Skin epidermis (tissue), 12 donors: Measurements from ENCODE around the gene MARVELD3.
"Not testable (repeated sequence)": the region's sequence is repeated elsewhere in the genome, so short reads cannot be mapped to it uniquely, and the experiment has no call there.

ENCODE experiments used
- H3K27ac ChIP-seq, 21 experiments: fragments of 200-600 bp; sonication (generic) in 11 of 21; one replicate each; pipeline ENCODE4 v1.5.0; 2020; ENCODE audit warnings: mild to moderate bottlenecking in 3 of 21, inconsistent platforms in 2 of 21, moderate library complexity in 2 of 21
- H3K4me3 ChIP-seq, 7 experiments: fragments of 200-600 bp; sonication (generic) in 2 of 7; one replicate each; pipeline ENCODE4 v1.5.0; 2020; ENCODE audit warnings: inconsistent platforms in 2 of 7, mild to moderate bottlenecking in 2 of 7, moderate library complexity in 1 of 7

The MARVELD3 gene

GRCh38 chr16:71626018-71626857 is at the start of gene MARVELD3:
Gene MARVELD3 (plus strand): TSS chr16:71626184. CDS start chr16:71626230, 46 bp downstream.
- peak within 1 kb of the TSS in 17 of 21 experiments; percentile 2 to 77 (median 34) for H3K27ac ChIP-seq
- H3K4me3 ChIP-seq, result peak within 1 kb of the TSS; percentile 39 to 70 (median 42)

- Histone ChIP-seq H3K4me3 (no peak within 1 kb of the TSS), H3K27ac (no peak within 1 kb of the TSS)
Observed at GRCh38 chr16:71576971-71577370, 49.0 kb upstream of the MARVELD3 start, which contains the start of gene TAT. Gene TAT (minus strand): TSS chr16:71577092. CDS start chr16:71576415, 677 bp downstream.

GRCh38 chr16:71582553-71582848 is 43.5 kb upstream of the MARVELD3 start:
- not testable (repeated sequence) for H3K4me3 ChIP-seq, H3K27ac ChIP-seq

GRCh38 chr16:71584543-71585317 is 41.3 kb upstream of the MARVELD3 start:
- Histone ChIP-seq H3K4me3 (no peak overlapping the region), H3K27ac (no peak overlapping the region)

- Histone ChIP-seq H3K27ac (no peak overlapping the region), H3K4me3 (no peak overlapping the region)
Observed at GRCh38 chr16:71585318-71585703, 40.7 kb upstream of the MARVELD3 start.

GRCh38 chr16:71589334-71589733 is 36.6 kb upstream of the MARVELD3 start:
- H3K4me3 ChIP-seq, H3K27ac ChIP-seq: not testable (repeated sequence)

- not testable (repeated sequence) for H3K4me3 ChIP-seq, H3K27ac ChIP-seq
Observed at GRCh38 chr16:71590071-71590470, 35.9 kb upstream of the MARVELD3 start.

- no peak overlapping the region for H3K27ac ChIP-seq
- no peak overlapping the region for H3K4me3 ChIP-seq
Observed at GRCh38 chr16:71590584-71590983, 35.4 kb upstream of the MARVELD3 start.

- H3K4me3 ChIP-seq, result no peak overlapping the region
- H3K27ac ChIP-seq, result no peak overlapping the region
Observed at GRCh38 chr16:71591917-71592316, 34.1 kb upstream of the MARVELD3 start.

- Histone ChIP-seq H3K4me3 (no peak overlapping the region), H3K27ac (no peak overlapping the region)
Observed at GRCh38 chr16:71593048-71593999, 32.7 kb upstream of the MARVELD3 start.

- Histone ChIP-seq H3K27ac (no peak overlapping the region), H3K4me3 (no peak overlapping the region)
Observed at GRCh38 chr16:71594000-71594646, 31.9 kb upstream of the MARVELD3 start.

GRCh38 chr16:71595340-71595826 is 30.6 kb upstream of the MARVELD3 start:
- H3K27ac ChIP-seq, H3K4me3 ChIP-seq: not testable (repeated sequence)

GRCh38 chr16:71598426-71598825 is 27.6 kb upstream of the MARVELD3 start:
- not testable (repeated sequence) for H3K4me3 ChIP-seq, H3K27ac ChIP-seq

- H3K4me3 ChIP-seq, result no peak overlapping the region
Observed at GRCh38 chr16:71600822-71601221, 25.2 kb upstream of the MARVELD3 start.

GRCh38 chr16:71609066-71609465 is 16.9 kb upstream of the MARVELD3 start:
- no peak overlapping the region for H3K27ac ChIP-seq
- H3K4me3 ChIP-seq, result no peak overlapping the region

More at GRCh38 chr16:71600822-71601221, 25.2 kb upstream of the MARVELD3 start:
- no peak overlapping the region for H3K27ac ChIP-seq

- no peak overlapping the region for H3K4me3 ChIP-seq
- no peak overlapping the region for H3K27ac ChIP-seq
Observed at GRCh38 chr16:71610447-71610846, 15.5 kb upstream of the MARVELD3 start.

- Histone ChIP-seq H3K27ac (no peak overlapping the region), H3K4me3 (no peak overlapping the region)
Observed at GRCh38 chr16:71610936-71611871, 14.8 kb upstream of the MARVELD3 start.

GRCh38 chr16:71614956-71615355 is 11.0 kb upstream of the MARVELD3 start:
- not testable (repeated sequence) for H3K4me3 ChIP-seq

More at GRCh38 chr16:71614956-71615355, 11.0 kb upstream of the MARVELD3 start:
- not testable (repeated sequence) for H3K27ac ChIP-seq
